HEK293T (cell line): ENCODE measurements around the gene KYNU.
"Not testable (repeated sequence)": the region's sequence is repeated elsewhere in the genome, so short reads cannot be mapped to it uniquely, and the experiment has no call there.

Experiments
- CTCF ChIA-PET: fragments of 350-600 bp; formaldehyde crosslinking; extraction: SDS; loops from one replicate; lab custom pipeline; 2021; ENCODE audit warnings: antibody characterized with exemption, inconsistent platforms; lab: Yijun Ruan, JAX
- POLR2A ChIA-PET: fragments of 350-600 bp; formaldehyde crosslinking; extraction: SDS; loops from one replicate; lab custom pipeline; 2020; ENCODE audit warnings: antibody characterized with exemption, inconsistent platforms; lab: Yijun Ruan, JAX
- DNase-seq: peaks from one replicate; pipeline ENCODE4 v3.0.0; 2012; ENCODE audit warnings: mixed read lengths; ENCODE audit errors: extremely low spot score
- ARNT ChIP-seq: fragments of 450-650 bp; IDR thresholded peaks from 2 replicates; pipeline ENCODE4 v1.6.1; 2017; ENCODE audit warnings: mild to moderate bottlenecking
- BHLHE40 ChIP-seq: fragments of 450-650 bp; IDR thresholded peaks from 2 replicates; pipeline ENCODE4 v1.6.1; 2016; ENCODE audit warnings: mild to moderate bottlenecking, moderate library complexity, borderline replicate concordance
- CTBP1 ChIP-seq: fragments of 450-650 bp; IDR thresholded peaks from 2 replicates; pipeline ENCODE4 v1.6.1; 2016; ENCODE audit warnings: borderline replicate concordance
- ELF4 ChIP-seq: fragments of 450-650 bp; IDR thresholded peaks from 2 replicates; pipeline ENCODE4 v1.6.1; 2017; ENCODE audit warnings: antibody characterized with exemption
- FOXA1 ChIP-seq: fragments of 450-650 bp; IDR thresholded peaks from 2 replicates; pipeline ENCODE4 v1.6.1; 2016; ENCODE audit warnings: mild to moderate bottlenecking
- FOXK2 ChIP-seq: fragments of 450-650 bp; IDR thresholded peaks from 2 replicates; pipeline ENCODE4 v1.6.1; 2016; ENCODE audit warnings: mild to moderate bottlenecking
- FOXM1 ChIP-seq: fragments of 450-650 bp; IDR thresholded peaks from 2 replicates; pipeline ENCODE4 v1.6.1; 2017; ENCODE audit warnings: mild to moderate bottlenecking, borderline replicate concordance
- HDGF ChIP-seq: fragments of 450-650 bp; IDR thresholded peaks from 2 replicates; pipeline ENCODE4 v1.6.1; 2017; ENCODE audit warnings: antibody characterized with exemption, borderline replicate concordance
- L3MBTL2 ChIP-seq: fragments of 450-650 bp; conservative IDR thresholded peaks from 2 replicates; pipeline ENCODE4 v1.6.1; 2016; ENCODE audit warnings: mild to moderate bottlenecking
- LEF1 ChIP-seq: fragments of 450-650 bp; IDR thresholded peaks from 2 replicates; pipeline ENCODE4 v1.6.1; 2017; ENCODE audit warnings: mild to moderate bottlenecking, borderline replicate concordance
- NFRKB ChIP-seq: fragments of 450-650 bp; IDR thresholded peaks from 2 replicates; pipeline ENCODE4 v1.6.1; 2016; ENCODE audit warnings: mild to moderate bottlenecking, moderate library complexity
- SP1 ChIP-seq: fragments of 450-650 bp; IDR thresholded peaks from 2 replicates; pipeline ENCODE4 v1.6.1; 2017
- SUZ12 ChIP-seq: fragments of 450-650 bp; IDR thresholded peaks from 2 replicates; pipeline ENCODE4 v1.6.1; 2016; ENCODE audit warnings: mild to moderate bottlenecking
- TARDBP ChIP-seq: fragments of 450-650 bp; IDR thresholded peaks from 2 replicates; pipeline ENCODE4 v1.6.1; 2016
- ZNF384 ChIP-seq: fragments of 450-650 bp; IDR thresholded peaks from 2 replicates; pipeline ENCODE4 v1.6.1; 2016
- TF ChIP-seq, protein P1 (sequence below): fragments of 450-650 bp; IDR thresholded peaks from 2 replicates; pipeline ENCODE4 v1.6.1; 2016

Gene KYNU

DNA sequence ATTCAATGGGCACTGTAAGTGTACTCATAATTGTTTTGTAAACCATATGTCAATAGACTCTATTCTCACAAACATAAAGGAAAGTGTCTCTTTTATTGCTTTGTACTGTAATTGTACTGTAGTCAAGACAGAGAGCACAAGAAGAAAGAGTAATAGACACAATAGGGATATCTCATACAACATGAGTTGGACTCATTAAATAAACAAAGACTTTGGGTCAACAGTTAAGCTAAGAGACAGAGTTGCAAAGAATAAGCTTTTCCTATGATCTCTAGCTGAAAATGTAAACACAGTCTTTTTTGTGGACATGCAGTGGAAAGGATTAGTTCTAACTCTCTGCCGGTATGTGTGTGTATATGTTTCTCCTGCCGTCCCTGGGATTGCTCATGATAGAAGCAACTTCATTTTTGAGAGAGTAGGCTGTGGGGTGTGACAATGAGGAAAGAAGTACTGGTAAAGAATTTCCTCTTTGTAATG lies 13.9 kb upstream of the KYNU start:
- ChIA-PET POLR2A (no interaction called here), CTCF (interaction anchor here (0.7 kb wide), 2 partner anchors 10 to 97 kb away, joined by 3 read pairs; no protein-coding TSS in a partner anchor)
- no peak for DNase-seq
- TF ChIP-seq TARDBP (no peak), ARNT (no peak), FOXK2 (no peak), HDGF (no peak), NFRKB (no peak), LEF1 (no peak), L3MBTL2 (no peak), ELF4 (no peak), ZNF384 (no peak), BHLHE40 (no peak), SP1 (no peak), SUZ12 (no peak), FOXM1 (no peak), CTBP1 (no peak), FOXA1 (no peak)
- TF ChIP-seq, protein P1, sequence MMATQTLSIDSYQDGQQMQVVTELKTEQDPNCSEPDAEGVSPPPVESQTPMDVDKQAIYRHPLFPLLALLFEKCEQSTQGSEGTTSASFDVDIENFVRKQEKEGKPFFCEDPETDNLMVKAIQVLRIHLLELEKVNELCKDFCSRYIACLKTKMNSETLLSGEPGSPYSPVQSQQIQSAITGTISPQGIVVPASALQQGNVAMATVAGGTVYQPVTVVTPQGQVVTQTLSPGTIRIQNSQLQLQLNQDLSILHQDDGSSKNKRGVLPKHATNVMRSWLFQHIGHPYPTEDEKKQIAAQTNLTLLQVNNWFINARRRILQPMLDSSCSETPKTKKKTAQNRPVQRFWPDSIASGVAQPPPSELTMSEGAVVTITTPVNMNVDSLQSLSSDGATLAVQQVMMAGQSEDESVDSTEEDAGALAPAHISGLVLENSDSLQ = no peak

DNA sequence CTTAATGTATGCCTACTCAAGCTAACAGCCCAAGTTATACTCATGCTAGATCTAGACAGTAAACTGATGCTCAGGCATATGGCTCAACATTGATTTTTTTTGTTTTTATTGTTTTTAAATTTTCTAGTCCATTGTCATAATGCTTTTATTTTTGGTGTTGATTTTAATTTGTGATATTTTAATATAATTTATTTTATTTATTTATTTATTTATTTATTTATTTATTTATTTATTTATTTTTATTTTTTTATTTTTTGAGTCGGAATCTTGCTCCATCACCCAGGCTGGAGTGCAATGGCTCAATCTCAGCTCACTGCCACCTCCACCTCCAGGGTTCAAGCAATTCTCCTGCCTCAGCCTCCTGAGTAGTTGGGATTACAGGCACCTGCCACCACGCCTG lies 12.9 kb upstream of the KYNU start:
- DNase-seq, POLR2A ChIA-PET, CTCF ChIA-PET: not testable (repeated sequence)

DNA sequence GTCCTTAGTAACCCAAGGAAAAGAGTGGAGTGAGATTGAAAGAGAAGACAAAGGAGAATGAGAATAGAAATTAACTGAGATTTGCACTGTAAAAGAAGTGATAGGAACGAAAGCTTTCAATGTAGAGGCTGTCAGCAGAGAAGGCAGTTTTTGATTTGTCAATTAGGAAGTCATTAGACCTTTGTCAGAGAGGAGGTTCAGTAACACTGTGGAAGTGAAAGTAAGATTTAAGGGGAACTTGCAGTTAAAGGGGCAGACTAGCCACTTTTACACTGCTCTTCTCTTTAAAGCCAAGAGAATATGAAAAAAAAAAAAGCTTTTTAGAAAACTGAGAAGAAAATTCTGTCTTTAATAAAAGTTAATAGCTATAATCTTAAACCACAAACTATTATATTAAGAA lies 11.5 kb upstream of the KYNU start:
- ChIA-PET CTCF (interaction anchor here (0.7 kb wide), 1 partner anchor 14 kb away, joined by 3 read pairs; no protein-coding TSS in a partner anchor), POLR2A (no interaction called here)
- DNase-seq = no peak
- TF ChIP-seq SP1 = no peak
- TF ChIP-seq FOXK2 = no peak
- no peak for TF ChIP-seq ELF4
- TF ChIP-seq FOXA1 = no peak
- TF ChIP-seq CTBP1 = no peak
- TF ChIP-seq BHLHE40 = no peak
- TF ChIP-seq SUZ12 = no peak
- no peak for TF ChIP-seq HDGF
- no peak for TF ChIP-seq L3MBTL2
- no peak for TF ChIP-seq LEF1
- TF ChIP-seq NFRKB = no peak
- TF ChIP-seq FOXM1 = no peak
- TF ChIP-seq TARDBP = no peak
- TF ChIP-seq ARNT = no peak
- TF ChIP-seq, protein P1 = no peak
- TF ChIP-seq ZNF384 = no peak

DNA sequence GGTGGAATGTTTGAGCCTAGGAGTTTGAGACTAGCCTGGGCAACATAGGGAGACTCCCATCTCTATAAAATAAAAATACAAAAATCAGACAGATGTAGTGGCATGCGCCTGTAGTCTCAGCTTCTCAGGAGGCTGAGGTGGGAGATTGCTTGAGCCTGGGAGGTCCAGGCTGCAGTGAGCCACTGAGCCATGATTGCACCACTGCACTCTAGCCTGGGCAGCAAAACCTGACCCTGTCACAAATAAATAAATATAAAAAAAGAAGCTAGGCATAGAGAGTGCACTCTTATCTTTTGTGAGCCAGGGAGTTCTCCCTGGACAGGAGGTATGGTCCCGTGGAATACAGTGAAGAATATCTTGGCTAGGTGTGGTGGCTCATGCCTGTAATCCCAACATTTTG lies 11.0 kb upstream of the KYNU start:
- TF ChIP-seq SP1 (no peak), TARDBP (no peak), L3MBTL2 (no peak), SUZ12 (no peak), FOXA1 (no peak), ARNT (no peak)
- CTCF ChIA-PET = interaction anchor here (0.7 kb wide), 1 partner anchor 13 kb away, joined by 3 read pairs; no protein-coding TSS in a partner anchor
- POLR2A ChIA-PET = no interaction called here
- no peak for DNase-seq

DNA sequence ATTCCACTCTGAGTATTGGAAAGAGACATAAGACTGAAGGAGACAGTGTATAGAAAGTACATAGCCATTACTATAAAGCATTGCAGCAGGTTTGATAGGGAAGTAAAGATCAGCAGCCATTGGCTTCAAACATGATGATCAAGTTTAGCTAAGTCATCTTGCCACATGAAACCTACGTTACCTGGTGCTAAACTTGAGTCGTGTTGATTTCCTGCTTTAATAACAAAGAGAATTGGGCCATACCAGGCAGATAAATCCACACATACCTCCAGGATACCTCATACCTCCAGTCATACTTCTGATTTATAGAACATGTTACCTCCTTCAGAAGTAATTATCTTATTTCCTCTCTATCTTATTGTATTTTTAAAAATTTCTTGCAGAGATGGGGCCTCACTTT lies 10.3 kb upstream of the KYNU start:
- TF ChIP-seq SP1 (no peak), BHLHE40 (no peak), ZNF384 (no peak), HDGF (no peak), SUZ12 (no peak), NFRKB (no peak), LEF1 (no peak), CTBP1 (no peak), FOXA1 (no peak)
- TF ChIP-seq, protein P1 = no peak
- CTCF ChIA-PET = no interaction called here
- POLR2A ChIA-PET = no interaction called here
- no peak for DNase-seq

DNA sequence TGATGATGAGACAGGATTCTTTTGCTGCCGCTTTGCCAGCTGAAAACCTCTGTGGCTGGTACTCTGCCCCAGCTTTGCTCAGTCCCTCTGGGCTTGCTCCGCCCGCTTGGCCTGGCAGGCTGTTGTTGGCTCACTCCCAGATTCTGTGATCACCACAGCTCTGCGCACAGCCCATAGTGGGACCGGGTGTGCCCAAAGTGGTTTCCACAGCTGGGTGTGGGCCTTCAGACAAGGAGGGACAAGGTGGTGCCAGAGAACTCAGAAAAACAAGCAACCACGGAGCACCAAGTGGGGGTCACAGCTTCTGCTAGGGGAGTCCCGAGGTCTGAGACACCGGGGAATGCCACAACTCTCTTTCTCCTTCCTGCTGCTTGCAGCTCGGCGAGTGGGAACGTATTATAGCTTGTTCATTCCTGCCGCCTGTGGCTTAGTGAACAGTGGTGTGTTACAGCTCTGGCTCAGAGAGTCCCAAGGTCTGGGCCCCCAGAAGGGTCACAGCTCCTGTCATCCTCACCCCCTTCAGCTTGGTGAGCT lies 9.2 kb upstream of the KYNU start:
- DNase-seq = no peak
- ChIA-PET POLR2A (no interaction called here), CTCF (no interaction called here)
- TF ChIP-seq FOXM1 (no peak), SP1 (no peak), ARNT (no peak), LEF1 (no peak), L3MBTL2 (no peak)
- TF ChIP-seq, protein P1 = no peak

DNA sequence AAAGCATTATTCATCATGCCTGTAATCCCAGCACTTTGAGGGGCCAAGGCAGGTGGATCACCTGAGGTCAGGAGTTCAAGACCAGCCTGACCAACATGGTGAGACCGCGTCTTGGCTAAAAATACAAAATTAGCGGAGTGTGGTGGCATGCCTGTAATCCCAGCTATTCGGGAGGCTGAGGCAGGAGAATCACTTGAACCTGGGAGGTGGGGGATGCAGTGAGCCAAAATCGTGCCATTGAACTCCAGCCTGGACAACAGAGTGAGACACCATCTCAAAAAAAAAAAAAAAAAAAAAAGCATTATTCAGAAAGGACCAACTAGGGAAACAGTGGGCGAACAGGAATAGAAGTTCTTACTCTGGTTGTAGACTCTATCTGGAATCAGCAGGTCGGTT lies 8.4 kb upstream of the KYNU start:
- DNase-seq, CTCF ChIA-PET, POLR2A ChIA-PET: not testable (repeated sequence)
